OCI-LY3 (cell line): ENCODE measurements around the gene RASSF6.

Experiments used
- CTCF ChIP-seq: fragments of 200-600, 300-600 bp; sonication (generic); IDR thresholded peaks from 2 replicates; pipeline ENCODE4 v1.5.1; 2014; ENCODE audit warnings: antibody characterized with exemption, low read length, low read depth
- EZH2phosphoT487 ChIP-seq: fragments of 200-600 bp; shearing (Covaris generic); IDR thresholded peaks from 2 replicates; pipeline ENCODE4 v1.6.1; 2018; ENCODE audit warnings: antibody characterized with exemption, mixed run types, low read depth

DNA sequence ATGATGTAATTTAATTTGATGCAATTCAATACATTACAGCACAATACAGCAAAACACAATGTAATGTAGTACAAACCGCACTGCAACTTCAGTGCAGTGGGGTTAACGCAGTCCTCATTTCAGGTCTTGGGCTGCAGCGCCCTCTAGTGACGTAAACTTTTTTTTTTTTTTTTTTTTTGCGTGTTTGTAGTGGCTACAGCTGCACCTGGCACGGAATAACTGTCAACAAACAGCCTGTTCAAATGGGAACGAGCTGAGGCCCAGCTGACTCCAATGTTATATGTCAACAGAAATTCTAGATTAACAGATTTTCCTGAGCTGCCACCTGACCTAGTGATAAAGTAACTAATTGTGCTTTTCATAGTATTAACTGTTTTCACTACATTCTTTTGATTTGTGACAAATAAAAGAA lies 33.5 kb upstream of the RASSF6 start:
- TF ChIP-seq CTCF, result peak; percentile 56
- no peak for TF ChIP-seq EZH2phosphoT487
